ENCODE results near the gene EXOC4. TPM values are rescaled to one million over a fixed set of nuclear protein-coding genes. Genes with fewer than 3 reads are reported as not detected.

The EXOC4 gene
- total RNA-seq, 1 donor from 2014 or later: 103 TPM

- ChIA-PET POLR2A (no interaction called here), CTCF (no interaction called here)
- peaks cover 28% of the 10 kb centered on the region for H3K36me3 Mint-ChIP-seq (ENCODE audit: low read depth)
- no peaks in the 10 kb centered on the region for H3K27me3 Mint-ChIP-seq
- H3K9me3 Mint-ChIP-seq: no peaks in the 10 kb centered on the region
- ATAC-seq (ENCODE audit: low read depth): no peak
- no peak for DNase-seq
- H3K4me3 Mint-ChIP-seq: no peak overlapping the region
- intact Hi-C loops (cut with micrococcal nuclease): no loop called here
- no peaks in the 10 kb centered on the region for H3K4me1 Mint-ChIP-seq
- no peak for TF ChIP-seq CTCF (IDR thresholded peaks at IDR 0.05)
- H3K27ac Mint-ChIP-seq: no peak overlapping the region
These were observed 258.4 kb downstream of the EXOC4 start for GRCh38 chr7:133511252-133511651.

GRCh38 chr7:133511708-133512107 lies 258.8 kb downstream of the EXOC4 start:
- ChIA-PET CTCF (no interaction called here), POLR2A (no interaction called here)
- Mint-ChIP-seq H3K27me3 (no peaks in the 10 kb centered on the region), H3K9me3 (no peaks in the 10 kb centered on the region), H3K27ac (no peak overlapping the region), H3K36me3 (ENCODE audit: low read depth) (peaks cover 30% of the 10 kb centered on the region), H3K4me1 (no peaks in the 10 kb centered on the region), H3K4me3 (no peak overlapping the region)
- TF ChIP-seq CTCF (IDR thresholded peaks at IDR 0.05): no peak
- no peak for DNase-seq
- intact Hi-C loops (cut with micrococcal nuclease): no loop called here
- ATAC-seq (ENCODE audit: low read depth): no peak

GRCh38 chr7:133512560-133512959 lies 259.7 kb downstream of the EXOC4 start:
- DNase-seq (no peak), ATAC-seq (ENCODE audit: low read depth) (no peak)
- no peak for TF ChIP-seq CTCF (IDR thresholded peaks at IDR 0.05)
- Mint-ChIP-seq H3K36me3 (ENCODE audit: low read depth) (peaks cover 30% of the 10 kb centered on the region), H3K9me3 (no peaks in the 10 kb centered on the region), H3K4me1 (no peaks in the 10 kb centered on the region), H3K27me3 (no peaks in the 10 kb centered on the region), H3K4me3 (no peak overlapping the region), H3K27ac (no peak overlapping the region)
- POLR2A ChIA-PET: no interaction called here
- intact Hi-C loops (cut with micrococcal nuclease): no loop called here
- CTCF ChIA-PET: no interaction called here

GRCh38 chr7:133513608-133514007 lies 260.7 kb downstream of the EXOC4 start:
- ChIA-PET POLR2A (no interaction called here), CTCF (no interaction called here)
- no peak for ATAC-seq (ENCODE audit: low read depth)
- intact Hi-C loops (cut with micrococcal nuclease): no loop called here
- no peak for DNase-seq
- Mint-ChIP-seq H3K4me3 (no peak overlapping the region), H3K9me3 (no peaks in the 10 kb centered on the region), H3K4me1 (no peaks in the 10 kb centered on the region), H3K36me3 (ENCODE audit: low read depth) (peaks cover 27% of the 10 kb centered on the region), H3K27ac (no peak overlapping the region), H3K27me3 (no peaks in the 10 kb centered on the region)
- TF ChIP-seq CTCF (IDR thresholded peaks at IDR 0.05): no peak

GRCh38 chr7:133514551-133514950 lies 261.7 kb downstream of the EXOC4 start:
- intact Hi-C loops (cut with micrococcal nuclease): no loop called here
- Mint-ChIP-seq H3K4me1 (no peaks in the 10 kb centered on the region), H3K9me3 (no peaks in the 10 kb centered on the region), H3K27me3 (no peaks in the 10 kb centered on the region), H3K36me3 (ENCODE audit: low read depth) (peaks cover 26% of the 10 kb centered on the region), H3K4me3 (no peak overlapping the region), H3K27ac (no peak overlapping the region)
- POLR2A ChIA-PET: no interaction called here
- ATAC-seq (ENCODE audit: low read depth): no peak
- CTCF ChIA-PET: no interaction called here
- no peak for TF ChIP-seq CTCF (IDR thresholded peaks at IDR 0.05)
- no peak for DNase-seq

Data from activated B cell treated with CpG ODN at 0.5 μM for 24 hours (primary cell).